Frontal cortex (tissue), 4 donors: ENCODE data around the gene IFT27. TPM values are rescaled to one million over a fixed set of nuclear protein-coding genes. Genes with fewer than 3 reads are reported as not detected.
"Not testable (repeated sequence)": the region's sequence is repeated elsewhere in the genome, so short reads cannot be mapped to it uniquely, and the experiment has no call there.

Source experiments
- DNase-seq, 2 donors: peaks; one replicate each; pipeline ENCODE4 v3.0.0; 2012; ENCODE audit warnings: low spot score in 2 of 2
- FAIRE-seq: peaks from 2 replicates; lab custom pipeline; 2012; peaks lifted over from hg19 to GRCh38; lab: Jason Lieb, UNC
- total RNA-seq: library from RNA; depleted of rRNA; stranded (reverse); fragments of >200 nt; gene quantifications from one replicate; pipeline ENCODE4 v1.2.3, GENCODE V29; 2014
- donor health status: control.
- donor health status: control.
- donor health status: control.

IFT27 gene
- total RNA-seq, 1 donor from 2014 or later = 17.5 TPM

DNA sequence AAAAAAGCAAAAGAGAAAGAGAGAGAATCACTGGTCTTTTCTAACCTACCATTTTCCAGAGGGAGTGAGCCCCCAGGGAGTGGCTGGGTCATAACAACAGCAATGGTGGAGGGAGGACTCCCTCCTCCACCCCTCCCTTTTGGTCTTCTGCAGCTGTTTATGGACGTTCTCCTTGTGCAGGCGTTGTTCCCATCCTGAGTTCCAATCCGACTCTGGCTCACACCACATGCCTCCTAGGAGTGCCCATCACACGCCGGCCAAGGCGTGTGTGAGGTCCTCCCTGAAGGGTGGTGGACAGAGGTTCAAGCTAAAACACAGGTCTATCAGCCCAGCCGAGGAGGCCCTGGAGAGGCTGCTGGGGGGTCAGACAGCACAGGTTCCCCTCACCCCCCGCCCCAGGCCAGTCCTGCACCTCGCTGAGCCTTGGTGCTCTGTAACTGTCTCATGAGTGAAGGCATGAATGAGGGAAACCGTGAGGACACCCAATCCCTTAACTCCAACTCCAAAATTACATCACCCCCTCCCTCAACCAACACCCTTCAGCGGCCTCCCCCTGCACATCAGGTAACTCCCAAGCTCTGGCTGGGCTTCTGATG, 29.4 kb downstream of the IFT27 start:
- FAIRE-seq = no peak
- DNase-seq = no peak

DNA sequence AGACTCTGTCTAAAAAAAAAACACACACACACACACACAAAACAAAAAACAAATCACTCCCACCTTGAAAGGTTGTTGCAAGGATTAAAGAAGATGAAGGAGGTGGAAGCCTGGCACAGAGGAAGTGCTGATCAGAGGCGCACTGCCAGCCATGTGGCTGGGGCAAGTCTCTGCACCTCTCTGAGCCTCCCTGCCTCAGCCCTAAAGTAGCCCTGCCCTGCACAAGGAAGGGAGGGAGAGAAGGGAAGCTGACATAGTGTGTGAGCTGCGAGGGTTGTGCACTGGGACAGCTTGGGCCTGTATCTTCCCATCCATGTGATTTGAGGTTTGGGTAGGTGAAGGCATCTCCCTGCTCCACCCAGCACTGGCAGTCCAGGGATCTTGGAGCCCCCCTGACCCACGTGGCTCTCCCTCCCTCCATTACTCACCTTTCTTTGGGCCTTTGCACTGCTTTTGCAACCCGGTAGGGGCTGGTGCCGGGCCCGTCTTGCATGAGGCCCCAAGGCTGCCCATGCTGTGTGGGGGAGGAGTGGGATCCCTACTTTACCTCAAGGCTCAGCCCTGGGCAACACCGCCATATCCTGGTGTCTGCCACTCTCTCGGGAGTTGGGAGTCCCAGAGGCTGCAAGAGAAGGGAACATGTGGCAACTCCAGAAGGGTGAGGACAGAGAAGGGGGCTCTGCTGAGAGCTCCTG, 30.5 kb downstream of the IFT27 start:
- no peak for DNase-seq
- no peak for FAIRE-seq

DNA sequence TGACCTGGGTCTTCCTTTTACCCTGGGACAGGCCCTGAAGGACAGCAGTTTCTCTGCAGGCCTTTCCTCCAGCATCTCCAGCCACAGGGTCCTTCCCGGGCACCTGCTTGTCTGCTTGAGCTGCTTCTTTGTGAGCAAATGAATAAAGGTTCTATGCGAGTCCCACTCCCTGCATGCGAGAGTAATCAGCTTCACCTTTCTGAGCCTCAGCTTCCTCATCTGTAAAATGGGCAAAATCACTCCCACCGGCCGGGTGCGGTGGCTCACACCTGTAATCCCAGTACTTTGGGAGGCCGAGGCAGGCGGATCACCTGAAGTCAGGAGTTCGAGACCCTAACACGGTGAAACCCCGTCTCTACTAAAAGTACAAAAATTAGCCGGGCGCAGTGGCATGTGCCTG, 31.1 kb downstream of the IFT27 start:
- DNase-seq (no peak), FAIRE-seq (no peak)

DNA sequence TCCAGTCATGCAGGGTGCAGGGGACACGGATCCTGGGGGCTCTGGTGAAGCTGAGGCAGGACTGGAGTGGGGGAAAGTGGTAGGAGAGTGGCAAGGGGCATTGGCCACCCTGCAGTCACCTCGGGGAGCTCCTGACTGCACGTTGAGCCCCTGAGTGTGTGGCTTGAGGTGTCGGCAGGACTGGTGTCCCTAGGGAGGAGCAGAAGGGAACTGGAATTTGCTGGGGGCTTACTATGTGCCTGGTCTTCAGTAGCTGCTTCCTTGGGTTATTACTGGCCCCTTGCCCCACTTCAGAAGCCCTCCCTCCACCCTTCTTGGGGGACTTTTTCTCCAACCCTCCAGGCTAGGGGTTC, 31.5 kb downstream of the IFT27 start:
- no peak for FAIRE-seq
- DNase-seq = no peak

DNA sequence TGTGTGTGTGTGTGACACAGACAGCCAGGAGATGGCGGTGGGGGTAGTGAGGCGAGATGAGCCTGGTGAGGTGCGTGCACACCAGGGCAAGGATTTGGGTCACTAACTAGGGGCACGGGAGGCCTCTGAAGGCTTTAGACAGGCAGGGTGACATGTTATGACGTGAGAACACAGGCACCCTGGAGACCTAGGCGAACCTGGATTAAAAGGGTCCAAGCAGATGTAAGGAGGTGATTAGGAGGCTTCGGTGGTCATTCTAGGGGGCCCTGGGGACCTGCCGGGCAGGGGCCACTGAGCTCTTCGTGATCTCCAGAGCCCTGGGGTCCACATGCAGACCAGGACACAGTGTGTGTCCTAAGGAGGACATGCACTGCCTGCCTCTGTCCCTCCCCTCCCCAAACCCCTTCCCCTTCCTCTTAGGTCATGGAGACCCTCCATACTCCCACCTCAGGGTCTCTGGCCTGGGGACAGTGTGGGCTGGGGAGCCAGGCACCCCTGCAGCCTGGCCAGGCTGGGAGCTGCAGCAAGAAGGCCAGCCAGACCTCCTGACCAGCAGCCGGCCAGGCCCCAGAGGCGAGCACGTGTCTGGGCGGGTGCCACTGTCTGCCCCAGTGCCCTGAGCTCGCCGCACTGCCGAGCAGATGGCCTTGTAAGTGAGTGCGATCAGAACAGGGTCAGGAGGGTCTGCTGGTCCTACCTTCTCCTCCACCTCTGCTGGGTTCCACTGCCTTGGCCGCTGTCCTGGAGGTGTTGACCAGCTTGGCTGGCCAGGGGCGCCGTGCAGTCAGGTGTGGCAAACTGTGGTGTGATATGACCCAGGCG, 32.1 kb downstream of the IFT27 start:
- DNase-seq (no peak), FAIRE-seq (no peak)

DNA sequence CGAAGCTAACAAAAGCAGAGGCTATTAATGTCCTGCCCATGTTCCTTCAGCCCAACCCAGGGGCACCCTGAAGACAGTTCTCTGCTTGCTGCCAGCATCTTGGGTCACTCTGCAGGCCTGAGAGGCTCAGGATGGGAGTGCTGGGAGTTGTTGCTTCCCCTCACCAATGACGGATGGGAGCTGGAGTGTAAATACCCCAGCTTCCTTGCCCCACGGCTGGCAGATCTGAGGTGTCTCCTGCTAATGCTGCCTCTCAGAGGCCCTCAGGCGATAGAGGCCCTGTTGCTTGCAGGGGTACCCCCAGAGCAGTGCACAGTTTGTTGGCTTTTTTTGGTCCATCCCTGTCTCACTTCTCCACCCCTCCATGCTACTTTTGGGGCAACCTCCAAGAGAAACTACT, 32.9 kb downstream of the IFT27 start:
- FAIRE-seq (no peak), DNase-seq (no peak)

DNA sequence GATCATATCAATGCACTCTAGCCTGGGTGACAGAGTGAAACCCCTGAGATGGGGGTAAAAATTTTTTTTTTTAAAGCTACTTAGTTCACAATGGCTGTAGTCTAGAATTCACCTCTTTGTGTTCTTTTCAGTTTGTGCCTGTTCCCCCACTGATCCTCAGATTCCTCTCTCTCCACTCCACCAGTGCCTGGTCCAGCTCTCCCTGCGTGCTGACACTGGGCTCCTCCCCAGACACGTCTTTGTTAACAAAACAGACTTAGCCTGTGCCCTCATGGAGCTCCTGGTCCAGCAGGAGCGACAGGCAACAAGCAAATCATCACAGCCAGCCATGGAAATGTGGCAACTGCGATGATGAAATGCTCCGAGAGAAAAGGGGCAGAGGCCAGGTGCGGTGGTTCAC, 34.0 kb downstream of the IFT27 start:
- FAIRE-seq (no peak), DNase-seq (no peak)

DNA sequence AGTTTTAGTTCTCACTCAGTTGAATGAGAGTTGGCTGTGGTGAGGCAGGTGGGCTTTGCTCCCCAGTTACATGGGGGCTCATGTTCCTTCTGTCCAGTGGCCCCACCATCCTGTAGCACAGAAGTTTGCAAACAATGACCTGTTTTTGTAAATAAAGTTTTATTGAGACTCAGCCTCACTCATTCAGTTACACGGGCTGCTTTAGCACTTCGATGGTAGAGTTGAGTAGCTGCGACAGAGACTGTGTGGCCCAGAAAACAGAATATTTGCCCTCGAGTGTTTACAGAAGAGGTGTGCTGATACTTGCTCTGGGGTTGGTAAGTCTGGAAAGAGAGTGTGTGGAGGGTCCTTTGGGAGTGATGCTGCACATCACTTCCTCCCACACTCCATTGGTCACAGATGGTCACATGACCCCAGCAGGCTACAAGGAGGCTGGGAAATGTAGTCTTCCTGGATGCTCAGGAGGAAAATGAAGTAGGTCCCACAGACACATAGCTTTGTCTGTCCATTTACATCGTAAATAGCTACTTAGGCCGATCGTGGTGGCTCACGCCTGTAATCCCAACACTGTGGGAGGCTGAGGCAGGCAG, 34.6 kb downstream of the IFT27 start:
- FAIRE-seq (no peak), DNase-seq (no peak)

DNA sequence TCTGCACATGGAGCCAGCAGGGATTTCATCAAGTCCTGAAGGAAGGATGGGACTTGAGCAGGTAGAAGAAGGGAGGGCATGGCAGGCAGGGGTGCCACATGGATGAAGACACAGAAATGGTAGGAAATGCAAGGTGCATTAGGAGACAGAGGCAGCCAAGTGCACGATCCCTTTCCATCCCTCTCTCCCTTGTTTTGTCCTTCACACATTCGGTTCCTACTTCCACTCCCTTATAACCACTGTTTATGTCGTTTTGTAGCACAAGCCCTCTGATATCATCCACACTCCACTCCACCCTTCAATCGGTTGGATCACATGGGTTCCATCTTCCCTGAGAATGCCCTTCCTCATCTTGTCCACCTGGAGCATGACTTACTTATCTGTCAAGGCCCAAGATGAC, 35.2 kb downstream of the IFT27 start:
- FAIRE-seq (no peak), DNase-seq (no peak)

DNA sequence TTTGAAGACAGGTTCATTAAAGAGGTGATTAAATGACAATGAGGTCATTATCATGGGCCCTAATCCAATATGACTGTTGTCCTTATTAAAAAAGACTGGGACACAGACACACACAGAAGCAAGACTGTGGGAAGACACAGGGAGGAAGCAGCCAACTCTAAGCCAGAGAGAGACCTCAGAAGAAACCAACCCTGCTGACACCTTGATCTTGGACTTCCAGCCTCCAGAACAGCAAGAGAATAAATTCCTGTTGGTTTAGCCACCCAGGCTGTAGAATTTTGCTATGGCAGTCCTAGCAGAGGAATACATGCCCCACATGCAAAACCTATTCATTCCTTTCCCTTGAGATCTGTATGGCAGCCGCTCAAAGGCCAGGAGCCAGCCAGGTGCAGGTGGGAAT, 36.7 kb downstream of the IFT27 start:
- DNase-seq (no peak), FAIRE-seq (no peak)

DNA sequence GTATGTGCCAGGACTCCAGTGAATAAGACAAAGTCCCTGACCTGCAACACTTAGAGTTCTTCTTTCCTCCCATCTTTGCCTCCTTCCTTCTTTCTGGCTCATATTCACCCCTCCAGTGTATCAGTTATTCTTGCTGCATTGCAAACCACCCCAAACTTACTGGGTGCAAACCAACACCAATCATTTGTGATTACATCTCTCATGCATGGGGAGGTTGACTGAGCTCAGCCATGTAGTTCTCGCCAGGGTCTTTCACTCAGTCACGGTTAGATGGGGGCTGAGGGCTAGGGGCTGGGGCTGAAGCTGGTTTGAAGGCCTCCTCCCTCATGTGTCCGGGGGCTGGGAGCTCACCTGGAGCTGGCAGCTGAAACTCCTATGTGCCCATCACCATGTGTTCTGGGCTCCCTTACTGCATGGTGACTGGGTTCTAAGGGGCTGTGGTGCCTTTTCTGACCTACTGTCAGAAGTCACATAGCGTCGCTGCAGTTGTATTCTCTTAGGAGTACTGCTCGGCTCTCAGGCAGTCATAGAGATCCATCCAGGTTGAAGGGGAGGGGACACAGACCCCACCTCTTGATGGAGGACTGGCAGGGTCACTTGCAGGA, 37.4 kb downstream of the IFT27 start:
- FAIRE-seq (no peak), DNase-seq (no peak)

DNA sequence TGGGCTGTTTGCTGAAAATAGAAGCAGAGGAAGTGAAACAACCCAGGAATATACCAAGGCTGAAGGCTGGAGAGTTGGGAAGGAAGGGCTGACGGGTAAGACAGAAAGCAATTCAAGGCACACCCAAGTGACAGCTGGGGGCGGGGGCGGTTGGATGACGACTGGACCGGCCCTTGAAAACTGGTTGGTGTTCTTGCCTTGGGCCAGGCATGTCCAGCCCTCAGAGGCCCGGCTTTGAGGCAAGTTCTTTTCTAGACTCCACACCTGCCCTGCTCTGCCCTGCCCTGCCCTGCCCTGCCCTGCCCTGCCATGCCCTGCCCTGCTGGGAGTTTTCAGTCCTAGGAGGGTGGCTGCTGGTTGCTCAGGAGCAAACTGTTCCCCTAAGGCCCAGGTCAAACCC, 38.1 kb downstream of the IFT27 start:
- FAIRE-seq = no peak
- no peak for DNase-seq

DNA sequence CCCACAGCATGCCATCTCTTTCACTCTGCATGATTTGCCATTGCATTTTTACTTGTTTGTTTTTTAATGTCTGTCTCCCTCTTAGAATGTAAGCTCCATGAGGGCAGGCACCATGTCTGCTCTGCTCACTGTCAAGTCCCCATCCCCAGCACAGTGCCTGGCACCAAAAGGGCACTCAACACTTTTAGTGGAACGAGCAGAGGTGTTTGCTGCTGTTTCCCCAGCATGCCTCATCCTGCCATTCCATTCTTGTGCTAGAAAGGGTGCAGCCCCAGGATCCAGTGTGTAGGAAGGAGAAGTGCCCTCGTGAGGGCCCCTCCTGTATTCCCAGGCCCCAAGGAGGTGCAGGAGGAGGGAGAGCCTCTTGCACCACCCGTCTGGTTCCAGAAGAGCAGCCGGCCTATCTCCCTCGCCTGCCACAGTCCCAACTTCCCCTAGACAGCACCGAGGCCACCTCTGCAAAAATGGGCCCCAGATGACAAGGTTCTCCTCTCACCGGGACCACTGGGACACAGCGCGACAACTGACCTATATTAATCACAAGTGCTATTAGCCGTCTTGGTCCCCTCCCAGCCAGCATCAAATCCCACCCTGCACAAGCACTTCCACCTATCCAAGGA, 39.1 kb downstream of the IFT27 start:
- FAIRE-seq = no peak

DNA sequence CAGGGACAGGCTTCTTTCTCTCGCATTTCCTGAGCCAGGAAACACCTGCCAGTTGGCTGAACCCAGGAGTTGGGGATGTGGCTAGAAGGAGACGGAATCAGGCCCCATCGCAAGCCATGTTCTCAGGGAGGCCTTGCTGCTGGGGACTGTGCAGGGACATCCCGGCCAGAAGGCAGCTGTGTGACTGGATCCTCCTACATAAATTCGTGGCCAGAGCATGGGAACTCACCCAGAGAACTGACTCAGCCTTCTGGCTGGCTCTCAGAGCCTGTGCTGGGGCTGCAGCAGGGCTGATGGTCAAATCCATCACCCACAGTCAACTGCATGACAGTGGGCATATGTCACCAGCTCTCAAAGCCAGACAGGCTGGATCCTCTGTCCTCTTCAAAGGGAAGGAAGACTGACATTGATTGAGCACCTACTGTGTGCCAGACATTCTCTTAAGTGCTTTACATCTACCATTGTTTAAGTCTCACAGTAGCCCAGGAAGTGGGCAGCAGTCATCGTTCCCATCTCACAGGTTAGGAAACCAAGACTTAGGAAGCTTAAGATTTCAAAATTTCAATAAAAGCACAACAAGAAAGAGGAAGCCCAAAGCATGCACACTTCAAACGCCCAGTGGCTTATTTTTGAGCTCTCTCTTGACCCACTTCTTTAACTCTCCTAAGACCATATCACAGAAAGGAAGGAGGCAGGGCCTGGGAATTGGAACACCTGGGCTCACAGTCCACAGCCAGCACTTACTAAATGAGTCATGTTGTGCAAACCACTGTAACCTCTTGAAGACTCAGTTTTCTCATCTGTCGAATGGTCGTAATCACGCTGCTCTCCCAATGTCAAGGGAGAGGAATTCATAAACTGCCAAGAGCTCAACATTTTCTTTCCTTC, 41.5 kb downstream of the IFT27 start:
- DNase-seq (no peak), FAIRE-seq (no peak)

More for the DNA sequence above, 39.1 kb downstream of the IFT27 start:
- DNase-seq = no peak

DNA sequence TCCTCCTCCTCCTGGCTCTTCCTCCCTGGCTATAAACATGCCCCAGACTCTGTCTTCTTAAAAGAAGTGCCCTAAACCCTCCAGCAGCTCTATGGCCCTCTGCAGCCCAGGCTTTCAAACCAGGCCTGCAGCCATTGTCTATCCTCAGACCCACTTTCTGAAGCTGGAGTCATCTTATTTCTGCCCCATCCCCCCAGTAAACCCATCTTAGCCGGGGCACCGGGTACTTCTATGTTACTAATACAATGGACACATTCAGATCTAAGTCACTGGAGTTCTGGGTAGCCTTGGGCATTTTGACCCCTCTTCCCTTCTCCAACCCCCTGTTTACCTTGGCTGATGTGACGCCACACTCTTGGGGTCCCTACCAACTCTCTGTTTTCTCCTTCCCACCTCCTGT, 42.6 kb downstream of the IFT27 start:
- DNase-seq = no peak
- FAIRE-seq = no peak

DNA sequence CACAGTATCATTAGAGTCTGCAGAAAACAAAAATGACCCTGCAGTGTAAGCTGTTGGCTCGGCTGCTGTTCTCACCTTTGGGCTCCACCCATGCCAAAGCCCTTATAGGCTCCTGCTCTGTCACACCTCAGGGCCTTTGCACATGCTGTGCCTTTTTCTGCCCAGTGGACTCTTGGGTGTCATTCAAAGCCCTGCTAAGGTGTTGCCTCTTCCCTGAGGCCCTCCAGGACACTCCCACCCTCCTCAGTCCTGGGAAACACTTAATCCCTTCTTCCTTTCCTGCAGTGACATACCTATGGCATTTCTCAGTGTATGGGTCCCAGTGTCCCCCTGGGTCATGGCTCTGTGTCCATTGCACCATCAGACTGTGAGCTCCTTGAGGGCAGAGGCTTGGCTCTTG, 43.3 kb downstream of the IFT27 start:
- FAIRE-seq = no peak
- no peak for DNase-seq

DNA sequence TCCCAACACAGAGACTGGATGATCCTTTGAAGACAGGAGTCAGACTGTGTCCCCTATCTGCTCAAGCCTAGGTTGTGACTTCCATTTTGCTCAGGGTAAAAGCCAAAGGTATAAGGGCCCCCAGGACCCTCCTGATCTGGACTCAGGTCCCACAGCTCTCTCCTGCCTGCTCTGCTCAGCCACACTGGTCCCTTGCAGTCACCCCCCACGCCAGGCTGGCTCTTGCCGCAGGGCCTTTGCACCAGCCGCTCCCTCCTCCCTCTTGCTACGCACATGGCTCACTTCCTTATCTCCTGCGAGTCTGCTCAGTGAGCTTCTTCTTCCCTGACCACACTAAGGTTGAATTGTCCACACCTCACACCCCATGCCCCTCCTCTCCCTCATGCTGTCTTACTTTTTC, 44.0 kb downstream of the IFT27 start:
- FAIRE-seq (no peak), DNase-seq (no peak)

DNA sequence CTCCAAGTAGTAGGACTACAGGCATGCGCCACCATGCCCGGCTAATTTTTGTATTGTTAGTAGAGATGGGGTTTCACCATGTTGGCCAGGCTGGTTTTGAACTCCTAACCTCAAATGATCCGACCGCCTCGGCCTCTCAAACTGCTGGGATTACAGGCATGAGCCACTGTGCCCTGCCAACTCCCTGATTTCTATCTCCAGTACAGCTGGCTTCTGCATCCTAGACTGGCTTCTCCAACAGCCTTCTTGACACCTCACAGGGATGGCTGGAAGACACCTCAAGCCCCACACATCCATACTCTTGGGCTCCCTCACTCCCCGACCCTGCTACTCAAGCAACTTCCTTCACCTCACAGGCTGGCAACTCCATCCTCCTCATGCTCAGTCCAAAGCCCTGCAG, 44.6 kb downstream of the IFT27 start:
- not testable (repeated sequence) for FAIRE-seq, DNase-seq
